Posterior cingulate gyrus (tissue), 11 donors: Measurements from ENCODE around the gene PAMR1.

Experiments used
- DNase-seq, 10 donors: peaks; one replicate each; pipeline versions ENCODE4 v3.0.0 to v3.0.0-alpha.2; 2020 to 2021; ENCODE audit warnings: mixed read lengths in 3 of 10
- intact Hi-C: fragments of 100-400 bp; cut with DNase I; formaldehyde crosslinking; loops from one replicate; pipeline ENCODE4 v1.15.1; 2023

Gene PAMR1

DNA sequence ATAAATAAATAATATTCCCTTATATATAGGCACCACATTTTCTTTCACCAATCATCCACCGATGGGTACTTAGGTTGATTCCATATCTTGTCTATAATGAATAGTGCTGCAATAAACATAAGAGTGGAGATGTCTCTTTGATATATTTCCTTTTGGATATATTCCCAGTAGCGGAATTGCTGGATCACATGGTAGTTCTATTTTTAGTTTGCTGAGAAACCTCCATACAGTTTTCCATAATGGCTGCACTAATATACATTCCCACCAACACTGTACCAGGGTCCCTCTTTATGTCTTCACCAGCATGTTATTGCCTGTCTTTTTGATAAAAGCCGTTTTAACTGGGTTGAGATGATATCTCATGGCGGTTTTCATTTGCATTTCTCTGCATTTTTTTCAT is 23.6 kb downstream of the PAMR1 start:
- intact Hi-C loops = no loop called here
- DNase-seq = no peak

DNA sequence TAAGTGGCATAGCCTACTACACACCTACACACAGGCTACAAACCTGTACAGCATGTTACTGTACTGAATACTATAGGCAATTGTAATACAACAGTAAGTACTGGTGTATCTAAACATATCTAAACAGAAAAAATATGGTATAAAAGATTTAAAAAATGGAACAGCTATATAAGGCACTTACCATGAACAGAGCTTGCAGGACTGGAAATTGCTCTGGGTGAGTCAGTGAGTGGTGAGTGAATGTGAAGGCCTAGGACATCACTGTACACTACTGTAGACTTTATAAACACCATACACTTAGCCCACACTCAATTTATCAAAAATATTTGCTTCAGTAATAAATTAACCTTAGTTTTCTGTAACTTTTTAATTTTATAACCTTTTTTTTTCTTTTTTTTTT is 24.7 kb downstream of the PAMR1 start:
- intact Hi-C loops = no loop called here
- DNase-seq = no peak

DNA sequence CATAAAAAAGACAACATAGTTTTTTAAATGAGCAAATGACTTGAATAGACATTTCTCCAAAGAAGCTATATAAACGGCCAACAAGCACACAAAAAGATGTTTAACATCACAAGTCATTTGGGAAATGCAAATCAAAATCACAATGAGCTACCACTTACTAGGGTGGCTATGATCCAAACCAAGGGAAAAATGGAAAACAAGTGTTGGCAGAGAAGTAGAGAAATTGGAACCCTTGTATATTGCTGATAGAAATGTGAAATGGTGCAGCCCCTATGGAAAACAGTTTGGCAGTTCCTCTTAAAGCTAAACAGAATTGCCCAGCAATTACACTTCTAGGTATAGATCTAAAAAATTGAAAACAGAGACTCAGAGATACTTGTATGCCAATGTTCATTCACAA is 29.0 kb downstream of the PAMR1 start:
- intact Hi-C loops = loop anchor here (10.0 kb wide), 2 partner anchors 58 to 118 kb away; partner anchors contain the start of gene FJX1
- no peak for DNase-seq

DNA sequence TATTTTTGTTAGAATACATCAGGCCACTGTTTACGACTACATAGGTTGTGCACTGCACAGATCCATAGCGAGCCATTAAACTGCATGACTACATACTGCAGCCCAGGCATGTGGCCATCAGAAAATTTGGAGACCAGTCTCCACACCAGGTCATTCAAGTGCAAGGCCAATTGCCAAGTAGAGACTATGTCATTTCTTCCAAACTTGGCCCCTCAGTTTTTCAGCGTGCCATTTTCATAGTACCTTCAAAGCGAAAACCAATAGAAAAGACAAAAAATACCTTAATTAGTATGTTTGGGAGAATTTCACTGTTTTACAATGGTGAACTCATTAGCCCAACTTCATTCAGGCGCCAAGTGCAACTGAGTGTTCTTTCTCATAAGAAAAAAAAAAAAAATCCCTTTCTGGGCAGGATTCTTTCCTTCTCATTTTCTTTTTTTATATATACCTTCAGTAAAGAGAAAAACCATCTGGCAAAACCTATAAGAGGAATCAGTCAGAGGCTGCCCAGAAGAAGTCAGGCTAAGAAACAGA is 30.4 kb downstream of the PAMR1 start:
- intact Hi-C loops = loop anchor here (2.0 to 10.0 kb wide), 3 partner anchors 60 to 120 kb away; partner anchors contain the start of gene FJX1
- no peak for DNase-seq

DNA sequence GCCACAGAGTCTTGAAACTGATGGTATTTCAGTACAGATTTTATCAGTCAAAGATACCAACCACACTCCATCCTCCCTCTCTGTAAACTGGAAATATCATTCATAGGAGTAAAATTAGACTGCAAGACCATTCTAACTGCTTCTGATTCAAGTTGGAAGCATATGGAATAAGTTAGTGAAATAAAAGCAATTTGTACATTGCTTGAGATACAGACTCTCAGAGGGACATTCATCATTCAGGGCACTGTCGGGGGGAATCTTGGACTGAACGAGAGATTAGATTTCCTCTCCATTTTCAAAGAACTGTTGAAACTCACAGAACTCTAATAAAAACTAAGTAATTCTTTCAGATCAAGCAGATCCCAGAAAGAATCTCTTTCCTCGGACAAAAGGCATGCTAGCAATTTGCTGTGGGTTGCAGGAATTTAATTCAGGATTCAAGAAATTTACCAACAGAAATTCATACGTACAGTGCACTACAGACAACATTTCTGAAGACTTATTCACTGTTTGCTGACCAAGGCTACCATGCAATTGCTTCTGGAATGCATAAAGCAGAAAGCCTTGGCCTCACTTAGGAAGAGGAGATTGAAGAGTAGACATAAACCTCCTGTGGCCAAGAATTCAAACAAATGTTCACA is 34.1 kb downstream of the PAMR1 start:
- no peak for DNase-seq
- intact Hi-C loops = loop anchor here (10.0 kb wide), 2 partner anchors 63 to 123 kb away; partner anchors contain the start of gene FJX1

DNA sequence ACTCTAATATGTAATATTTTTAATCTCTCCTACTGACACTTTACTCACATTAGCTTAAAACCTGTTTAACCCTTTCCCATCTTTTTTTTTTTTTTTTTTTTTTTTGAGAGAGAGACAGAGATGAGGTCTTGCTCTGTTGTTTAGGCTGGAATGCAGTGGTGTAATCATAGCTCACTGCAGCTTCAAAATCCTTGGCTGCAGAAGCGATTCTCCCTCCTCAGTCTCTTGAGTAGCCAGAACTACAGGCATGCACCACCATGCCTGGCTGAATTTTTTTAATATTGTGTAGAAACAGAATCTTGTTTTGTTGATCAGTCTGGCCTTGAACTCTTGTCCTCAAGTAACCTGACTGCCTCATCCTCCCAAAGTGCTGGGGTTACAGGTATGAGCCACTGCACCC is 37.3 kb downstream of the PAMR1 start:
- no peak for DNase-seq
- intact Hi-C loops = loop anchor here (5.0 to 10.0 kb wide), 2 partner anchors 561 to 777 kb away; no protein-coding TSS in a partner anchor

DNA sequence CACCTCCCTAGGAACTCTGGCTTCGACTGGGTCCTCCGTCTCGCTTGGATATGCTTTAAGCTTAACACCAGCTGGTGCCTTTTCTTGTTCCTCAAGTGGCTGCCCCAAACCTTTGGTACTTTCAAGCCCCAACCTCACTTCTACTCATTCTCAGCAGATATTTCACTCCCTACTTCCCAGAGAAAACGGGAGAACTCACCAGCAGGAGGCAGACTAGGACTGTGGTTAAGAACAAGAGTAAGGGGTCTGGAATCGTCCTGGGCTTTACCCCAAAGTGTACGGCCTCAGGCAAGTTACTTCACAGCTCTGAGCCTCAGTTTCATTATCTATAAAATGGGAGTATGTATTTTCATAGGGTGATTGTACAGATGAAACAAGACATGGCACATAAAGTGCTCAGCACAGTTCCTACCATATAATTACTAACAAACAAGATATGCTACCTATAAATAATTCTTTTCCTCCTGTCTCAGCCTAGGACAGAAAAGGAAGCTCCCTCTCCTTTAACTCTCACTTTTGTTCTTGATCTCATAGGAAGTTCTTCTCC is 37.8 kb downstream of the PAMR1 start:
- intact Hi-C loops = loop anchor here (5.0 to 10.0 kb wide), 2 partner anchors 560 to 777 kb away; no protein-coding TSS in a partner anchor

DNA sequence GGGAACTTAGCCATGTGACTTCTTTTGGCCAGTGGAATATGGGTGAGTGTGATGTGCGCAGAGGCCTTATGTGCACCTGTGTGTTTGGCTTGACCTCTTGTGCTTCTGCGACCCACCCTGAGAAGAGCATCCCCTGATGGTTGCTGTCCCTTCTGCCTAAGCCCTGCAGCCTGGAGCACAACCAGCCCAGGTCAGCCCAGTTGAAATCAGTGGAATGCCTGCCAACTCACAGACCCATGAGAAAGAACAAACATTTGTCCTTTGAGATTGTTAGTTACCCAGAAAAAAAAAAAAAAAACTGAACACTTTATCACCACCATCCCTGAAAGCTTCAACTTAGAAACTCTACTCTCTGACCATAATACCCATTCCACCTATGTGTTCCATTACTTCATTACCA is 38.5 kb downstream of the PAMR1 start:
- intact Hi-C loops = loop anchor here (5.0 to 10.0 kb wide), 2 partner anchors 560 to 778 kb away; no protein-coding TSS in a partner anchor
- no peak for DNase-seq

More for the DNA sequence above, 37.8 kb downstream of the PAMR1 start:
- DNase-seq = peak in 2 of 10 donors; percentile 19 to 23

DNA sequence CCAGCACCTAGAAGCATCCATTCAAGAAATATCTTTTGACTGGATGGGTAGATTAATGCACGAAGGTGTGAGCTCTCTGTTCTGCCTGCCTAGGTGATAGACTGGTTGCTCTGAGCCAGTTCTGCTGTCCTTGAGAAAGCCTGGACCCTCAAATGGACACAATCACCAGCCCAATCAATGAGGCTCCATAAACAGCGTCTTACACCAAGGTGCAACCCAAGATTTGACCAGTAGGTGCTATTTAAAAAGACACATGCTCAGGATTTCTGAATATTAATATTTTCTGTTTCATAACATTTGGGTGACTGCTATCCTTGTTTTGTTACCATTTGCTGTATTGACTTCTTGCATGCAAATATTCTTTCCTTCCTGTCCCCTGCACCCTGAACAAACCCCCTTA is 39.0 kb downstream of the PAMR1 start:
- DNase-seq = no peak
- intact Hi-C loops = loop anchor here (5.0 to 10.0 kb wide), 2 partner anchors 559 to 778 kb away; no protein-coding TSS in a partner anchor

DNA sequence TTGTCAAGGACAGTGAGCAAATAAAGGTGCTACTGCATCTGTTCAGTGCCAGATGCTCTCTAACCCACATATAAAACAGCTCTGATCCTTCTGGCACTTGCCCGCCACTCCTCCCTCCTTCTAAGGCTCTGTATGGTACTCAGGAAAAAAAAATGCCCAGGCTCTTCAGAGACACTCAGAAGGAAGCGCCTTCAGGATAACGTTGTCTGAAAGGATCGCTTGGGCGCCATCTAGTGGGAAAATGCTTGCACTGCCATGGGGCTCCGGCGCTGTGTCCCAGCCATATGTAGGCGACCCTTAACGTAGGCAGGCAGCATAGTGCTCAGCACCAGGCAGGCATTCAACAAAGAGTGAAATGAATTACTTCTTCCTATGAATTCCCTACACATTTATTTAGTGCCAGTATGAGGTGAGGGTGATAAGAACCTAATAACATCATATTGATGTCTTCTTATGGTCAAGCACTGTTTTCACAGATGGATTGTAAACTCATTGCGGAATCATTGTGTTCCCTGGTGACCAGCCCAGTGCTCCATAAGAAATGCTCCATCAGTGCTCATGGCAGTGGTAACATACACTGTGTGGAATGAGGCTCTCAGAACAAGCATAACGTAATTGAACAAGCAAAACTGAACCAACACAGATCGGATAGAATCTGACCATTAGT is 39.6 kb downstream of the PAMR1 start:
- peak; percentile 70 to 96 (median 84) for DNase-seq
- intact Hi-C loops = loop anchor here (5.0 to 10.0 kb wide), 2 partner anchors 558 to 779 kb away; no protein-coding TSS in a partner anchor

DNA sequence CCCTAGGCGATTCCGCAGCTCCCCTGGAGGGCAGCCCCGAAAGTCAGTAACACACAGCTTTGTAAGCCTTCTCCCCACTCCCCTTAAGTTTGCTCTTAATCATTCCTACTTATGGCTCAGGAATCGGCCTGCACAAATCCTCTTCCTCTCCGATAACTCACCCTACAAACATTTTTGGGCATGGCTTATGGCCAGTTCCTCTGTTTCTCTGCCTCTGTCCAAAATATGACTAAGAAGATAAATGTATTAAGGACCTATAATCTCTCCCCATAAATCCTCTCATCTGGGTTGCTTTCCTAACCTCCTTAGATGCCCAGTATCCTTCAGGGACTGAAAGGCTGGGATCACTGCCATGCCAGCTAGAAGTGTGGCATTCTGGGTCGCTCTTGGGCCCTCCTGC is 41.0 kb downstream of the PAMR1 start:
- intact Hi-C loops = loop anchor here (10.0 kb wide), 1 partner anchor 780 kb away; no protein-coding TSS in a partner anchor
- DNase-seq = no peak

DNA sequence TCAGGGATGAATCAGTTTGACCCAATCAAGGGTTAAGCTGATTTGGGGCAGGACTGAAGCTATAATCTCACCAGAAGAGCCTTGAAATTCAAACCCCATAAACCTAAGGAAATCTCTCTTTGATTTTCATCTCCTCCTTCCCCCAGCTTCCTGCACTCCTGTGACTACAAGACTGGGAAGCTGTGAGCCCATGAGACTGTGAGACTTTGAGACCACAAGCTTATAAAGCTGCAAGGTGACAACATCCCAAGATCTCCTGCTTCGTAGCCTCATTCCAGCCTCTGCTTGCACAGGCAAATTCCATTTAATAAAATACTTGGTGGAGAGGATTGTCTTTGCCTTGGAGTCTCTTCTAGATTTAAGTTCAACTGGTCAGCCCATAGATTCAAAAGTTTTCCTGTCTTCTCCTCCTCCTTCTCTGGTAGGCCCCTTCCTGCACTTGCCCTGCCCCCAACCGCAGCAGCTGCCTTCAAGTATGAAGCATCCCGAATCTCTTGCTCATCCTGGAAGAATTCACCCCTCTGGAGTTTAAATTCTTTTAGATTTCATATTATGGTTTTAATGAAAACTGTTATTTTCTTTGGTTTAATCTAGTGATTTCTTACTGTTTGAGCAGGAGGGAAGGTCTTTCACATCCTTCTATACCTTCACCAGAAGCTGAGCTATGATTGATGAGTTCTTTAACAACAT is 42.1 kb downstream of the PAMR1 start:
- DNase-seq = no peak
- intact Hi-C loops = loop anchor here (10.0 kb wide), 1 partner anchor 782 kb away; no protein-coding TSS in a partner anchor

DNA sequence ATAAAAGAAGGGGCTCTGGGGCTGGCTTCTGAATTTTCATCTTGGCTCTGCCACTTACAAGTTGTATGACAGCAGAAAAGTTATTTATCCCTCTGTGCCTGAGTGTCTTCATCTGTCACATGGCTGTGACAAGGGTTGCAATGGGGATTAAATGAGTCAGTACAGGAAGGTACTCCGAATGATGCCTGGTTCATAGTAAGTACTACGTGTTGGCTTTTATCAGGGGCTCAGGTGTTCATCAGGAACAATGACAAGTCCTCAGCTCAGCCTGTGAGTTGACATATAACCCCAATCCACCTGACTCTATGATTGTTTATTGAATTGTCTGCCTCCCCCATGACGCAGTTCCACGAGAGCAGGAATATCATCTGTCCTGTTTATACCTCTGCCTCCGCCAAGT is 45.7 kb downstream of the PAMR1 start:
- no peak for DNase-seq
- intact Hi-C loops = loop anchor here (10.0 kb wide), 1 partner anchor 785 kb away; no protein-coding TSS in a partner anchor

DNA sequence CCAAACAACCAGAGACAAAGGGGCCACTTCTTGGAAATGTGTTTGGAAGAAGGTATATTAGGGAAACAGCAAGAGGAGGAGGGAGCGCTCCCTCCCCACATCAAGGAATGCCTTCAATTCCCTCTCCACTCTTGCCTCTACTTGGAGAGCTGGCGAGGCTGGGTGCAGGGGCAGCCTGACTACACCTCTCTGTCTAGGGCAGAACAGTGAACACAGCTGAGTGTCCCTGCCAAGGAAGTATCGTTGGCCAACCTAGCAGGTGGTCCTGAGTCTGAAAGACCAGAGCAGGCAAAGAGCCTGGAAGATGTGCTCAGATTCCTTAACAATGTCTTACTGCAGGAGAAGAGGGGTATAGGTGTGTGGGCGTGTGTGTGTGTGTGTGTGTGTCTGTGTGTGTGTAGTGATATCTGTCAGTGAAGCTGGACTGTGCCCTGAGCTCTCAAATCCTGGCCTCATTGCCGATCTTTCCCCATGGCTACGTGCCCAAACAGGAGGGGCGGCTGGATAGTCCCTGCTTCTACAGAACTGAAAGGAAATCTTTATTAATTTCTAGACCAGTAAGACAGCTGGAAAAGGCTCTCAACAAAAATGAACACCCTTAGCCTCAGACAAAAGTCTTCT is 46.8 kb downstream of the PAMR1 start:
- intact Hi-C loops = no loop called here
- DNase-seq = peak in 9 of 10 donors; percentile 19 to 89 (median 70)

DNA sequence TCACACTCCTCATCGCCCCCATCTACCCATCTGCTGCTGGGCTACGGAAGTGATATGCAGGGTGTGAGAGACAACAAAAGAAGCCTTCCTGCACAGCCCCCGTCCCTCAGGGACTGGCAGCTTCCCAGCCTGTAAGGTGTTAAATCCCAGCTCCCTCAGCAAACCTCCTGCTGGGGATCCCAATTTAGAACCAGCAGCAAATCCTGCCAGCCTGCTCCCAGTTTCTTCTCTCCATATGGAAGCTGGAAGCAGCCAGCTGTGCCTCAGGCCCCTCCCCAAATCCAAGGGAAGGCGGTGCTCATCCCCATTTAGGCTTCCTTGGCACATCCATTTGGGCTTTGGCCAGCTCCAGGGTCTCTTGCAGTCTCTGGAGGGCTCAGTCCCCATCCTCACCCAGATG is 47.5 kb downstream of the PAMR1 start:
- intact Hi-C loops = no loop called here
- peak in 9 of 10 donors; percentile 13 to 90 (median 50) for DNase-seq

DNA sequence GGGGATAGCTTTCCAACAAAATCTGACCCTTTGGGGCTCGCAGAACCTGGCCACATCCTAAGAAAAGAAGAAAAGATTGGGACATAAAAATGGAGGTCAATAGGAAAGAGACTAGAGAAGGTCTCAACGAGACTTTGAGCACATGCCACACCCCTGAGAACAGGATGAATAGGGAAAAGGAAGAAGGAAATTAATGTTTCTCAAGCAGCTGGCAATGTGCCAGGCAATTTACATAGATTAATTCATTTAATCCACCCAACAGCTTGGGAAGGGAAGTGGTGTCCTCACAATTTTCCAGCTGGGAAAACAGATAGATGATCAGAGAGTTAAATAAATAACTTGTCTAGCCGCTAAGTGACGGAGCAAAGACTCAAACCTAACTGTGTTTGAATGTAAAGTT is 50.7 kb downstream of the PAMR1 start:
- intact Hi-C loops = no loop called here
- no peak for DNase-seq

DNA sequence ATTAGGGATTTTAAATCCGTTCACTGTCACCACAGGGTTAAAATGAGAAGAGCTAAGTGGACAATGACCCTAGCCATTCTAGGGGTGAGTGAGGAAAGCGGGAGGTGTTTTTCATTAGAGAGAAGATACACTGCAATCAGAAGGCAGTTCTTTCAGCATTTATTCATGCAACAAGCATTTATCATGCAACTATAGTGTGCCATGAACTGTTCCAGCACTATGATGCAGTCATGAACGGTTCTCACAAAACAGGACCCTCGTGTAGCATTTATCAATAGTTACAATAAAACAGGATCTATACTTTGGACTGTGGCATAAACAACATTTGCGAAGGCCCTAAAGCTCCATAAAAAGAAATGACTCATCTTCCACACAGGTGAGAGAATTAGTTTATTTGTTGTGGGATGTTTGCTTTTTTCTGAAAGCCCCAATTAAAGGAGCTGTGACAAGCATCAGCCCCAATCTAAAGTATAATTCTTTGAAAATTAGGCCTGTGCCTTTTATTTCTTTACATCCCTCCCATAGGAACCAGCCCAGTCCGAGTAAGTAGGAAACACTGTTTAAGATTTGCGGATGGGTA is 51.5 kb downstream of the PAMR1 start:
- intact Hi-C loops = no loop called here
- DNase-seq = no peak

DNA sequence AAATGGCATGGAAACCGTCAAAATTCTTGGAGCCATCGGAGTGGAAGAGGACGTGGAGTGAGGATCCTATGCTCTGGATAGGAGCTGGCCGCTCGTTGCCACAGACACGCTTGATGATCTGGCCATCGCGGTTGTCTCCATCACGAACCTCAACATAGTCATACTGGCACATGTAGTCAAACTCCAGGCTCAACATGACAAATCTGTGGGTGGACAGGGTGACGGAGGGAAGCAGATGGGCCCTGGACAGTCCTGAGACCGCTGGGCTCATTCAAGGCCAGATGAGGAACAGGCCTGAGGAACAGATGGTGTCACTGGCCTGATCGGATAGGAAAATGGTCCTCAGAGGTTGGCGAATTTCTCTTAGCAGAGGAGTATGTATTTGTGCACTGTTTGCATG is 54.8 kb downstream of the PAMR1 start:
- intact Hi-C loops = no loop called here

DNA sequence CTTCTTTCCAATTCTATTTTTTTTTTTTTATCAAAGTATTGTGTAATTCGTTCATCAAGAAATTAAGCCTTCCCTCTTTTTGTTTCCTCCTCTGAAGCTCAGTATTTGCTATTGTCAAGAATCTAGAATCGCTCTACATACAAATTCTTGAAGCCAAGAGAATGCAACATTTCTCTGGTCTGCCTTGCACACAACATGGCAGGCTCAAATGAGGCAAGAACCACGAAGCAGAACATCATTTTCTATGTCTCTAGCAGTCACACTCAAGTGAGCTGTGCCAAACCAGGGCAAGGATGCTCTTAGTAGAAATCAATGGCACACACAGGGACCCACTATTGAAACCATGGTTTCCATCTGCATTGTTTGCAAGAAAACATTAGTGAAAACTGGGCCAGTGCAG is 59.4 kb downstream of the PAMR1 start:
- intact Hi-C loops = no loop called here
- no peak for DNase-seq

More for the DNA sequence above, 54.8 kb downstream of the PAMR1 start:
- peak in 1 of 10 donors; percentile 67 for DNase-seq
